ENCODE data around the gene ZC3H18.
"Not testable (repeated sequence)": the region's sequence is repeated elsewhere in the genome, so short reads cannot be mapped to it uniquely, and the experiment has no call there.

Gene ZC3H18

DNA sequence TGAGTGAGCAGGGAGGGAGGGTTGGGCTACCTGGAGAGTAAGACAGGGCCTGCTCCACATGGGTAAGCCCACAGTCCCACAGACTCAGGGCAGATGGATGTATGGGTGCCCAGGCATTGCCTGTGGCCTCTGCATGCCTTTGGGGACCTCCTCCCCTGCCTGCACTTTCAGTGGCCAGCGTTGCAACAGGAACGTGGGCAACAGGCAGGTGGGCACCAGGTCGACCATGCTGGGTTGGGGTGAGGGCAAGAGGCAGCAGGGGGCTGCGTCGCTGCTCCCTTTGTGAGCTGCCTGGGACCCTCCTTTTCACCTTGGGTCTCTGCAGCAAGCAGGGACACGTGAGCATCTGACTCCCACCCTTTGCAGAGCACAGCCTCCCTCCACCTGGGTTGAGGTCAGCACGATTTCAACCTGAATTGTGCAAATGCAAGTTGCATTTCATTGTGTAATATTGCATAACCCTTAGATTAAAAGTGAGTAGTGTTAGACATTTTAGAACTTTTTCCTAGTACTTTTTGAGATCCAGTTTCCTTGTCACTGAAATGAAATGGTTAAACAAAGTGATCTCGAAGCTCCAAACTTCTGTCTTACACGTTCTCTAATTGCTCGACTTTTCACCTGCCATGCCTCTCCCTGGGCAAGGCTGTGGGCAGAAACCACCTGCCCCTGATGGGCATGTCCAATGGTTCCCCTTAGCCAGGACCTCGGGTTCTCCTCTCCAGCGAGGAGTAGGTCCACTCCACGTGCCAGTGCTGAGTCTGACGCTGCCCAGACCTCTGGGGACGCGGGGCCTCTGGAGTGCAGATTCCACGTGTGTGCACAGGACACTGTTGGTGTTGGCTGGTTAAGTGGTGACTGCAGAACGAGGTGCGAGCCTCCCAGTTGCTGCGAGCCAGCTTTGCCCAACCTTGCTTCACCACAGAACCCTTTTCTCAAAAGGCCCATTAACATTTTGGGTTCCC lies 35.3 kb downstream of the ZC3H18 start:
- TF ChIP-seq, protein P1, sequence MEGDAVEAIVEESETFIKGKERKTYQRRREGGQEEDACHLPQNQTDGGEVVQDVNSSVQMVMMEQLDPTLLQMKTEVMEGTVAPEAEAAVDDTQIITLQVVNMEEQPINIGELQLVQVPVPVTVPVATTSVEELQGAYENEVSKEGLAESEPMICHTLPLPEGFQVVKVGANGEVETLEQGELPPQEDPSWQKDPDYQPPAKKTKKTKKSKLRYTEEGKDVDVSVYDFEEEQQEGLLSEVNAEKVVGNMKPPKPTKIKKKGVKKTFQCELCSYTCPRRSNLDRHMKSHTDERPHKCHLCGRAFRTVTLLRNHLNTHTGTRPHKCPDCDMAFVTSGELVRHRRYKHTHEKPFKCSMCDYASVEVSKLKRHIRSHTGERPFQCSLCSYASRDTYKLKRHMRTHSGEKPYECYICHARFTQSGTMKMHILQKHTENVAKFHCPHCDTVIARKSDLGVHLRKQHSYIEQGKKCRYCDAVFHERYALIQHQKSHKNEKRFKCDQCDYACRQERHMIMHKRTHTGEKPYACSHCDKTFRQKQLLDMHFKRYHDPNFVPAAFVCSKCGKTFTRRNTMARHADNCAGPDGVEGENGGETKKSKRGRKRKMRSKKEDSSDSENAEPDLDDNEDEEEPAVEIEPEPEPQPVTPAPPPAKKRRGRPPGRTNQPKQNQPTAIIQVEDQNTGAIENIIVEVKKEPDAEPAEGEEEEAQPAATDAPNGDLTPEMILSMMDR (conservative IDR thresholded peaks at IDR 0.05; ENCODE audit: low read length) = no peak
- no peak overlapping the region for H3K4me3 ChIP-seq (ENCODE audit: low read length)
- DNase-seq (ENCODE audit: low read depth) = no peak

DNA sequence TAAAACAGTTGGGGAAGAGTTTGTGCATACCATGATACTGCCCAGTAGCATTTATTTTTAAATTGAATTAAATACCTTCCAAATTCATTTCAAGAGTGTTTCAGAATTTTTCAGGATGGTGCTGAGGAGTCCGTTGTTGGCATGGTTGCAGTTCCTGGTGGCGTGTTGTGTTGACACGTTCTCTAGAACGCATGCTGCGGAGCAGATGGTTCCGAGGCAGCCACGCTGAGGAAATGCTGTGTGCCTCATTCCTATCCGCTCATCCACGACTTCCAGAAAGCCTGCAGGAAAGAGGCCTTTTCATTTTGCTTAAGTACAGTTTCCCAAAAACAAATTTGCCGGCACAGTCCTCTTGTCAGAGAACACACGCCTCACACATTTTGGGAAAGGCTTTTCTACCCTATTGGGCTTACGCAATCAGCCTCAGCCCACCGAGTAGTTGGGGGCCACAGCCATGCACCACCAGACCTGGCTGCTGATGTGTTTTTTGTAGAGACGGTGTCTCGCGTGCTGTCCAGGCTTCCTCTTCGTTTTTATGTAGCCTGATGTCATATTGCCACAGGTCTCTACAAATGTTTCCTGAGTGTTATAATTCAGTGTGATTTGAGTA lies 36.0 kb downstream of the ZC3H18 start:
- TF ChIP-seq, protein P1 (conservative IDR thresholded peaks at IDR 0.05; ENCODE audit: low read length) = no peak
- no peak overlapping the region for H3K4me3 ChIP-seq (ENCODE audit: low read length)
- DNase-seq (ENCODE audit: low read depth) = no peak

DNA sequence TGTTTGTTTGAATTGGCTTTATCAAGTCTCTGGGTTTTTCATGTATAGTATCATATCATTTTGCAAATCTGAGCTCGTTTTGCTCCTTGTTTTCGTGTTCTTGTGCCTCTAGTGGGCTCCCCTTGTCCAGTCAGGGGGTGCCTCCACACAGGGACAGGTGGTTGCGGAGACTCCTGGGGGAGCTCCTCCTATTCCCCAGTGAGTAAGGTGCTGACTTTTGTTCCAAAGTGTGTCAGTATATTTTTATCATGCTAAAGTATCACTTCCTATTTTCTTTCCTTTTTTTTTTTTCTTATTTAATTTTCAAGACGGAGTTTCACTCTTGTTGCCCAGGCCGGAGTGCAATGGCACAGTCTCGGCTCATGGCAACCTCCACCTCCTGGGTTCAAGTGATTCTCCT lies 37.9 kb downstream of the ZC3H18 start:
- no peak for DNase-seq (ENCODE audit: low read depth)
- H3K4me3 ChIP-seq (ENCODE audit: low read length) = no peak overlapping the region
- TF ChIP-seq, protein P1 (conservative IDR thresholded peaks at IDR 0.05; ENCODE audit: low read length) = no peak

DNA sequence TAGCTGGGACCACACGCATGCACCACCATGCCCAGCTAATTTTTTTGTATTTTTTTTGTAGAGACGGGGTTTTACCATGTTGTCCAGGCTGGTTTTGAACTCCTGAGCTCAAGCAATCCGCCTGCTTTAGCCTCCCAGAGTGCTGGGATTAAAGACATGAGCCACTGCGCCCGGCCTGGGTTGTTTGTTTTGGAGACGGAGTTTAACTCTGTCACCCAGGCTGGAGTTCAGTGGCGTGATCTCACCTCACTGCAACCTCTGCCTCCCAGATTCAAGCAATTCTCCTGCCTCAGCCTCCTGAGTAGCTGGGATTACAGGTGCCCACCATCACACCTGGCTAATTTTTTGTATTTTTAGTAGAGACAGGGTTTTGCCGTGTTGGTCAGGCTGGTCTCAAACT lies 39.2 kb downstream of the ZC3H18 start:
- H3K4me3 ChIP-seq (ENCODE audit: low read length); DNase-seq (ENCODE audit: low read depth): not testable (repeated sequence)

DNA sequence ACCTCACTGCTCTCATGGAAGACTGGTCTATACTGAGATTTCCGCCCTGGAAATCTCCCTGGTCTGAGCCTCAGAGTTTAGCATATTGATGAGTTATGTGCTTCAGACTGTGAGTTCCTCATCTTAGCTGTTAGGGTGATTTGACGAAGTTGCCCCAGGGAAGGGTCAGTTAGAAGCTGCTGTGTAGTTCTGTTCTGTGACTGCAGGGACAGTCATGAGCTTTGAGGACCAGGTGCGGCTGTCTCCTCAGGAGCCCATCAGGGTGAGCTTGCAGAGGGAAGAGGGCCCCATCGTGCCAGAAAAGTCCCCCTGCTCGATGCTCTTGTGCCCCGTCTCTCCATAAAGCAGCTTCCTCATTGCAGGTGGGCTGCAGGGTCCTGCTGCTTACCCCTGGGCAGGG lies 39.9 kb downstream of the ZC3H18 start:
- no peak for DNase-seq (ENCODE audit: low read depth)
- no peak overlapping the region for H3K4me3 ChIP-seq (ENCODE audit: low read length)
- TF ChIP-seq, protein P1 (conservative IDR thresholded peaks at IDR 0.05; ENCODE audit: low read length) = no peak

DNA sequence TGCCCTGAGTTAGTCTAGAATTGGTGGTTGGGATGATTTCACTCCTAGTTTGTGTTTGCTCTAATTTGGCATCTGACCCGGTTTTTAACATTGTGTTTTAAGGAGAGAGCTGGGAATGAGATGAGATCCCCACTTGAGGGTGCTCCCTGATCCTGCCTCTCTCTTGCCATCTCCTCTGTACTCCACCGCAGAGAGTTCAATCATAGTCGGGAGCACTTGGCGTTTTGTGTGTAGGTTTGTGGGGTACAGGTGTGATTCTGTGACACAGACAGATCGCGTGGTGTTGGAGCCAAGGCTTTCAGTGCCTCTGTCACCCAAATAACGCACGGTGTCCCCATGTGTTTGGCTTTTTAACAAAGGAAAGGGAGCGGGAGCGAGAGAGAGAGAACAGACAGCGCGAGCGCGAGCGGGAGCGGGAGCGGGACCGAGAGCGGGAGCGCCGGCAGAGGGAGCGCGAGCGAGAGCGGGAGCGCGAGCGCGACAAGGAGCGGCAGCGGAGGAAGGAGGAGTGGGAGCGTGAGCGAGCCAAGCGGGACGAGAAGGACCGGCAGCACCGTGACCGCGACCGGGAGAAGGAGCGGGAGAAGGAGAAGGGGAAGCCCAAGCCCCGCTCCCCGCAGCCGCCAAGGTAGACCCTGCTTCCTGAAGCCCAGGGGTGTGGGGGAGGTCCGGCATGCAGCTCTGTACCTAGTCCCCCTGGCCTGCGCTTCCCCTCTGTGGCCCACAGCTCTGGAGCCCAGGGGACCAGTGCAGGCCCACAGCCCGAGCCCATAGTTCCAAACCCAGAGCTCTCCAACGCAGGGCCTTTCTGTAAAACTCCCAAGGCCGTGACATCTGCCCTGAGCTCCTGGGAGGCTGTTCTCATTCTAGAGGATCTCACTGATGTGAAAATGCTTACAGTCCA lies 41.0 kb downstream of the ZC3H18 start:
- DNase-seq (ENCODE audit: low read depth) = no peak
- TF ChIP-seq, protein P1 (conservative IDR thresholded peaks at IDR 0.05; ENCODE audit: low read length) = no peak
- no peak overlapping the region for H3K4me3 ChIP-seq (ENCODE audit: low read length)

DNA sequence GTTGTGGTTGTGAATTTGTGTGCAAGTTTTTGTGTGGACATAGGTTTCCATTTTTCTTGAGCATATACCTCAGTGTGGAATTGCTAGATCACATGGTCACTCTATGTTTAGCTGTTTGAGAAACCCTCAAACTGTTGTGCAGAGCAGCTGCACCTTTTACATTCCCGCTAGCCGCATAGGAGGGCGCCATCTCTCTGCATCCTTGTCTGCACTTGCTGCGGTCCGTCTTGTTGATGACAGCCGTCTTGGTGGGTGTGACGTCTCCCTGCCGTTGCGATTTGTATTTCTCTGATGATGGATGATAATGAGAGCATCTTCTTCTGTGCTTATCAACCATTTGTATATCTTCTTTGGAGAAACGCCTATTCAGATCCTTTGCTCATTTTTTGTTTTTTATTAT lies 43.1 kb downstream of the ZC3H18 start:
- no peak overlapping the region for H3K4me3 ChIP-seq (ENCODE audit: low read length)
- TF ChIP-seq, protein P1 (conservative IDR thresholded peaks at IDR 0.05; ENCODE audit: low read length) = no peak
- no peak for DNase-seq (ENCODE audit: low read depth)
